Measurements from ENCODE around the gene NT5DC4. TPM values are rescaled to one million over a fixed set of nuclear protein-coding genes. Genes with fewer than 3 reads are reported as not detected.

NT5DC4 gene
- total RNA-seq, 1 donor from 2014 or later = not detected

DNA sequence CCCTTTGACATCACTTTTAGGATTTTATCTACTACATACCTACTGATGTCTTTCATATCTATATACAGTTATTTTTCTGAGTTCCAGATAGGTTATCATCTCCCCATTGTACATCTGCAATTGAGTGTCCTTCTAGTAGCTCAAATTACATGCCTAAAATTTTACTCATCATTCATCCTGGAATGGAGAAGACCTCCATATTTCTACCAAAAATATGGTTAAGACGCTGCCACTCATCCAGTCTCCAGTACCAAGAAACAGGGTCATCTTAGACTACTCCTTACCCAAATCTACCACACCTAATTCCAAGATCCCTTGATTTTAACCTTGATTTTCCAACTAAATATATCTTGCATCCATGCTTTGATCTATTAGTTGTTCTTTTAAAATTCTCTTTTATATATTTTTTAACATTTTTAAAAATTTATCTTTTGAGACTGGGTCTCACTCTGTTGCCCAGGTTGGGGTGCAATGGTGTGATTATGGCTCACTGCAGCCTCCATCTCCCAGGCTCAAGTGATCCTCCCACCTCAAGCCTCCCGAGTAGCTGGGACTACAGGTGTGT lies 52.2 kb downstream of the NT5DC4 start:
- H3K27ac Mint-ChIP-seq = no peak overlapping the region
- intact Hi-C loops (cut with micrococcal nuclease) = loop anchor here (10.0 kb wide), 1 partner anchor 52 kb away; no protein-coding TSS in a partner anchor
- H3K36me3 Mint-ChIP-seq (ENCODE audit: low read depth) = peaks cover 20% of the 10 kb centered on the region
- peaks cover 32% of the 10 kb centered on the region for H3K27me3 Mint-ChIP-seq (ENCODE audit: low read depth)
- peaks cover 16% of the 10 kb centered on the region for H3K9me3 Mint-ChIP-seq
- no peak for DNase-seq (ENCODE audit: low spot score)
- no peak overlapping the region for H3K4me3 Mint-ChIP-seq (ENCODE audit: low read depth)
- peaks cover 26% of the 10 kb centered on the region for H3K4me1 Mint-ChIP-seq (ENCODE audit: low read depth)

DNA sequence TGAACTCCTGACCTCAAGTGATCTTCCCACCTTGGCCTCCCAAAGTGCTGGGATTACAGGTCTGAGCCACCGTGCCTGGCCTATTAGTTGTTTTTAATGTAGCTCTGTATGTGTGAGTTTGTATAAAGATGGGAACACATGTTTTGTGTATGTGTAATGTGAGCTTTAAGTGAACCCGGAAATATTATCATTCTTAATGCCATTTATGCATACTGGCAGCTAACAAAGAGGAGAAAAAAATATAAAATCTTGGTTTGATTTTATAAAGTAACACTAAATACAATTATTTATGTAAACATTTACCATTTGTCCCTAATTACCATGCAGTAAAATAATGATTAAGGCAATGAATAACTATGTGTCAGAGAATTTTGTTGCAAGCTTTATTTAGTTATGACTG lies 52.7 kb downstream of the NT5DC4 start:
- DNase-seq (ENCODE audit: low spot score) = no peak
- Mint-ChIP-seq H3K9me3 (peaks cover 12% of the 10 kb centered on the region), H3K4me1 (ENCODE audit: low read depth) (peaks cover 22% of the 10 kb centered on the region), H3K4me3 (ENCODE audit: low read depth) (no peak overlapping the region), H3K27me3 (ENCODE audit: low read depth) (peaks cover 35% of the 10 kb centered on the region), H3K36me3 (ENCODE audit: low read depth) (peaks cover 20% of the 10 kb centered on the region), H3K27ac (no peak overlapping the region)
- intact Hi-C loops (cut with micrococcal nuclease) = loop anchor here (10.0 kb wide), 1 partner anchor 51 kb away; no protein-coding TSS in a partner anchor

DNA sequence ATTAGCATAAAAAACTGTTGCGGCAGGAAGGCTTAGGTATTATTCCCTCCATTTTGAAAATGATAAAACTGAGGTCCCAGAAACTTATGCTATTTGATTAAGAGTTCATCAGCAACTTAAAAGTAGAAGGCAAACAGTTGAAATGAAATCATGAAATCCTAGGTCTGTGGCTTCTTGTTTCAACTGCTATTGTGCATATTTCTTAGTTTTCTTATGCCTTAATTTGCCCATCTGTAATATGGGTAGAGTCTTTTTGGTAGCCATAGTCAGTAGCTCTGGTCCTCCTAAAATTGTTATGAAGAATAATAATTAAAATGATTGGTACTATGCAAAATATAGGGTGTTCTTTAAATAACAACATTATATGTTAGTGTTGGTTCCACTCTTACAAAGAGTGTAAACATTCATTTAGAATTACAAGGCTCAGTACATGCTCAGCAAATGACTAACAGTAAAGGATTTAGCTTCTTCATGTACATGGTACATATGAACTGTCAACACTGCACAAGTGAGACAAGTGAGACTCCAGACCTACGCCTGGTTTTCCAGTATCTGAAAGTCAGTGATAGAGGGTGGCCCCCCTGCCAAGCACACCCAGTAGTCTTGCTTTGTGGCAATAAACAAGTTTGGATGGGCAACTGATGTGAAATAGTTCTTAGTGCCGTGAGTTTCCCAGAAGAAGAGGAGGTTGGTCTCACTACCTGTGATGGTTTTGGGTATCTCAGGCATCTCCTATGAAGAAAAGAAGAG lies 53.9 kb downstream of the NT5DC4 start:
- Mint-ChIP-seq H3K27ac (peak overlapping the region; percentile 46), H3K4me1 (ENCODE audit: low read depth) (peaks cover 18% of the 10 kb centered on the region), H3K27me3 (ENCODE audit: low read depth) (peaks cover 44% of the 10 kb centered on the region), H3K4me3 (ENCODE audit: low read depth) (no peak overlapping the region), H3K36me3 (ENCODE audit: low read depth) (peaks cover 20% of the 10 kb centered on the region), H3K9me3 (peaks cover 12% of the 10 kb centered on the region)
- intact Hi-C loops (cut with micrococcal nuclease) = loop anchor here (10.0 kb wide), 1 partner anchor 50 kb away; no protein-coding TSS in a partner anchor
- no peak for DNase-seq (ENCODE audit: low spot score)

DNA sequence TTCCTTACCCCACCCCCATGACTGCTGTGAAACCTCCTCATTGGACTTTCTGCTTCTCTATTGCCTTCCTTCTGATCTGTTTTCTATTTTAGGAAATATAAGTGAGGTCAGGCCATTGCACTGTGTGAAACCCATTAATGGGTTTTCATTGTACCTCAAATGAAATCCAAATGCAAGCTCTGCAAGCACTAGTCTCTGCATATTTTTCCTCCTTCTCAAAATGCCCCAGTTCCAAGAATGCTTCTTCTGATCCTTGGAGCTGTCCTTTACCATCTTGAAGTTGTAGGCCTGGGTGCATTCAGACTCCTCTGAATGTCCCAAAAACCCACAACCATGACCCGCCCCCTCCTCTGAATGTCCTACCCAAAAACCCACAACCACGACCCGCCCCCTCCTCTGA lies 55.3 kb downstream of the NT5DC4 start:
- Mint-ChIP-seq H3K27me3 (ENCODE audit: low read depth) (peaks cover 47% of the 10 kb centered on the region), H3K4me3 (ENCODE audit: low read depth) (no peak overlapping the region), H3K4me1 (ENCODE audit: low read depth) (peaks cover 18% of the 10 kb centered on the region), H3K27ac (no peak overlapping the region), H3K9me3 (peaks cover 12% of the 10 kb centered on the region), H3K36me3 (ENCODE audit: low read depth) (peaks cover 20% of the 10 kb centered on the region)
- no peak for DNase-seq (ENCODE audit: low spot score)
- intact Hi-C loops (cut with micrococcal nuclease) = loop anchor here (10.0 kb wide), 1 partner anchor 49 kb away; no protein-coding TSS in a partner anchor

DNA sequence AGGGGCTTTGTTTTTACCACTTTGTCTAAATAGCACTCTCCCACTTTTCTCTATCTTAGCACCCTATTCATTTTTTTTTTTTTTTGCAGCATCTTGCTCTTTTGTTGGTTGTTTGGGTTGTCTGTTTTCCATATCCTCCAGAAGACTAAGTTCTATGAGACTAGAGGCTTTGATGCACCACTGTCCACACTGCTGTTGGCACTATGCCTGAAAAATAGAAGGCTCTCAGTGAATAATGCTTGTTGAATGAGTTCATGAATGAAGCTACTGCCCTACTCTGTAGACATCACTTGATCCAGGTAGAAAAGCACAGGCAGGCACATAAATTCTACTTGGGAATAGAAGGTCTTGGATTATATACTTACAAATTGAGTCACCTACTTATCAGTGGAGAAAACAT lies 56.2 kb downstream of the NT5DC4 start:
- Mint-ChIP-seq H3K36me3 (ENCODE audit: low read depth) (peaks cover 20% of the 10 kb centered on the region), H3K27ac (peak overlapping the region; percentile 85), H3K27me3 (ENCODE audit: low read depth) (peaks cover 47% of the 10 kb centered on the region), H3K4me3 (ENCODE audit: low read depth) (no peak overlapping the region), H3K4me1 (ENCODE audit: low read depth) (peaks cover 18% of the 10 kb centered on the region), H3K9me3 (peaks cover 12% of the 10 kb centered on the region)
- intact Hi-C loops (cut with micrococcal nuclease) = loop anchor here (10.0 kb wide), 1 partner anchor 48 kb away; no protein-coding TSS in a partner anchor
- no peak for DNase-seq (ENCODE audit: low spot score)

DNA sequence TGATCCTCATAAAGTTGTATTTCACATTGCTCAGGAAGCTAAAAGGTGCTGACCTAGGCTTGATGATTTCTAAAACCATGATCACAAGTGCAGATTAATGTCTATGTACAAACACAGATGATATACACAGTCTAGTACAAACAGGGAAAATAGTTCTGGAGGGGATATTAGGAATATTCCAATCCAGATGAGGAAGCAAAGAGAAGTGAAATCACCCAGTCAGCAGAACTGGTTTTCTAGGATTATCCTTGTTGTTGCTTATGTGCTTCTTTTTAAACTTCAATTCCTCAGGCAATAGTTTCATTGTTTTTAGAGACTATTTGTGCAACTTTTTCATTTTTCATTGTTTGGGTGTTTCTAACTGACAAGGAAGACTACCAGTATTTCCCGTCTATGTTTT lies 58.8 kb downstream of the NT5DC4 start:
- DNase-seq (ENCODE audit: low spot score) = no peak
- Mint-ChIP-seq H3K4me1 (ENCODE audit: low read depth) (peaks cover 31% of the 10 kb centered on the region), H3K27ac (no peak overlapping the region), H3K36me3 (ENCODE audit: low read depth) (peaks cover 17% of the 10 kb centered on the region), H3K4me3 (ENCODE audit: low read depth) (no peak overlapping the region), H3K9me3 (peaks cover 12% of the 10 kb centered on the region), H3K27me3 (ENCODE audit: low read depth) (peaks cover 42% of the 10 kb centered on the region)
- intact Hi-C loops (cut with micrococcal nuclease) = loop anchor here (10.0 kb wide), 1 partner anchor 45 kb away; no protein-coding TSS in a partner anchor

DNA sequence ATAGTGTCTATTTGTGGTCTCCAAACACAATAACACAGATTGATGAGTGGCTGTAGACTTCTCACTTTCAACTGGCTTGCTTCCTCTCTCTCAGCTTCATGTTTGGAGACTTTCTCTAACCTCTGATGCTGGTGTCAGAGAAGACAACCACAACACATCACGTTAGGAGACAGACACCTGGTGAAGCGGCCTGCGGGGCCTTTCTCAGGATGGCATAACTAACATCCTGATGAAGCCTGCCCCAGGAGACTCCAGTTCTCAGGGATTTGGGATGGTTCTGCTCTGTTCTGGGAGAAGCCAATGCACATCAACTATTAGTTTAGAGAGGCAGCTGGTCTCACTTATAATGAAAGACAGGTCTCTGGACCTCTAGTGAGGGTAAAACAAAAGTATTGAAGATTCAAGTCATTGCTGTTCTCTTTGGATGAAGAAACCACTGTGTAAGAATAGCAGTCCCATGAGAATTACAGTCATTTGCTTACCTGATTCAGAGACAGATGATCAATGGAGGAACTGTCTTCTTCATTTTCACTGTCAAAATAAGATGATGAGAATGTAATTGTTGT lies 61.5 kb downstream of the NT5DC4 start:
- intact Hi-C loops (cut with micrococcal nuclease) = no loop called here
- peaks cover 2% of the 10 kb centered on the region for H3K9me3 Mint-ChIP-seq
- H3K36me3 Mint-ChIP-seq (ENCODE audit: low read depth) = peaks cover 7% of the 10 kb centered on the region
- peaks cover 33% of the 10 kb centered on the region for H3K27me3 Mint-ChIP-seq (ENCODE audit: low read depth)
- H3K4me3 Mint-ChIP-seq (ENCODE audit: low read depth) = no peak overlapping the region
- peaks cover 21% of the 10 kb centered on the region for H3K4me1 Mint-ChIP-seq (ENCODE audit: low read depth)
- DNase-seq (ENCODE audit: low spot score) = no peak
- H3K27ac Mint-ChIP-seq = no peak overlapping the region

DNA sequence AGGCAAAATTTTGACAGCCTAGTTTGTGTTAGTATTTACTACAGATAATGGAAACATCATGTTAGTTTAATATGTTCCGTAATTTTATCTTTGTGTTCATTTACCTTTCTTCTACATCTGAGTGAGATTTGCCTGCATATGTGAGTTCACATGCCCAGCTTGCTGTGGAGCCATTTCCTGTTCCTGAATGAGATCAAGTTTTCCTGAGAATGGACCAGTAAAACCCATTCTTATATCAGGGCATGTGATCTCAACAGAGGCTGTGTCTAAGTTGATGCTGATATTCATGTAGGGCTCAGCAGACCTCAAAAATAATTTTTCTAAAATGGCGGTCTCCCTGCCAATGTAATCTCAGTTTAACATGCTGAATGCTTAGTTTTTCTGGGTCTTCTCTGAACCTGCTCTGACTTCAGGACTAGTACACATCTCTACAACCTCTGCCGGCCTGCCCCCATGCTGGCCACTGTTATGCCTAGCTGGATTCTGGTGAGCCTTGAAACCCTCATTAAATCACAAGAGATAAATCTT lies 62.4 kb downstream of the NT5DC4 start:
- Mint-ChIP-seq H3K36me3 (ENCODE audit: low read depth) (no peaks in the 10 kb centered on the region), H3K4me3 (ENCODE audit: low read depth) (peak overlapping the region; percentile 51), H3K4me1 (ENCODE audit: low read depth) (peaks cover 19% of the 10 kb centered on the region), H3K27ac (no peak overlapping the region), H3K9me3 (no peaks in the 10 kb centered on the region), H3K27me3 (ENCODE audit: low read depth) (peaks cover 24% of the 10 kb centered on the region)
- no peak for DNase-seq (ENCODE audit: low spot score)
- intact Hi-C loops (cut with micrococcal nuclease) = no loop called here

DNA sequence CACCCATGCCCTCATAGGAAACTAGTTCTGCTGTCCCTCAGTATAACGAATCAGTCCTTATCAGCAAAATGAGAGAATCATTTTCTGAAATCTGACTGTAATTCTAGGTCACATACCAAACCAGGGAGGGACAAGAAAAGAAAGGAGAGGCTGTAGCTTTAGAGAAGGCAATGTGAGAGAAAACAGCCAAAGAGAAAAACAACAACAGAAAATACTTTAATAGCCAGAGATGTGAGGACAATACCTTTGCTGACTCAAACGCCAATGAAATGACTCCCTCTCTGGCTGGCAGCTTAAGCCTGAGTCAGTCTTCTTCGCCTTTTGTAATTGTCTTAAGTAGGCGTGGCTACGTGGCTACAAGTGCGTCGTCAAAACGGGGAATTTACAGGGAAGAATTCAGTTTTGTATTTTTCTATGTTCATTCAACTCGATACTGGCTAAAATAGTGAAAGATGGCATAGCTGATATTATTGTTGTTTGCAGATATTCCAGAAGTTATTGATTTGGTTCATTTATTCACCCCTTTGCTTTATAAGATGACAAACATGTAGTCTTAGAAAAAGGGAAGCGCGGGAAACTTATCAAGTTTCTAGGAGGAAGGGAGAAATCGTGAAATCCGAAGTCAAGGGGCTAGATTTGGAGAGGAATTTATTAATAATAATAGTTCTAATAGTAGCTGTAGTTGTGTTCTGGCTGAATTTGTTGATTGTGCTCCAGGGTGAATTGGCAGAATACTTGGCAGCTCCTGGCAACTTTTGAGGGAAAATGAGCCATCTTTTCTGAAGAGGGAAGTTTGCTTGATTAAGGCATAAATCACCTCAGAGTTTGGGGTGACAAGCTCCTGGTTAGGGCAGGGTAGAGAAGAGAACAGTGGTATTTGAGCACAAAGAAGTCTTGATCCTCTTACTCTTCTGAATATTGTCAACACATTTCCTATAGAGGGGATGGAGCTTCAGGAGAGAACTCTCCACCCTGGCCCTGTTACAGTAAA lies 63.7 kb downstream of the NT5DC4 start, which contains the start of gene IL1A:
Gene IL1A, minus strand, starts transcription at position 295 of the 991 bp plus-strand sequence. CDS start 723 bp downstream, outside the sequence.
- H3K4me1 Mint-ChIP-seq (ENCODE audit: low read depth) = peaks cover 19% of the 10 kb centered on the region
- DNase-seq (ENCODE audit: low spot score) = no peak
- peak within 1 kb of the TSS; percentile 51 for H3K4me3 Mint-ChIP-seq (ENCODE audit: low read depth)
- intact Hi-C loops (cut with micrococcal nuclease) = no loop called here
- H3K9me3 Mint-ChIP-seq = no peaks in the 10 kb centered on the region
- peak within 1 kb of the TSS; percentile 5 for H3K27ac Mint-ChIP-seq
- H3K27me3 Mint-ChIP-seq (ENCODE audit: low read depth) = peaks cover 16% of the 10 kb centered on the region
- H3K36me3 Mint-ChIP-seq (ENCODE audit: low read depth) = no peaks in the 10 kb centered on the region

DNA sequence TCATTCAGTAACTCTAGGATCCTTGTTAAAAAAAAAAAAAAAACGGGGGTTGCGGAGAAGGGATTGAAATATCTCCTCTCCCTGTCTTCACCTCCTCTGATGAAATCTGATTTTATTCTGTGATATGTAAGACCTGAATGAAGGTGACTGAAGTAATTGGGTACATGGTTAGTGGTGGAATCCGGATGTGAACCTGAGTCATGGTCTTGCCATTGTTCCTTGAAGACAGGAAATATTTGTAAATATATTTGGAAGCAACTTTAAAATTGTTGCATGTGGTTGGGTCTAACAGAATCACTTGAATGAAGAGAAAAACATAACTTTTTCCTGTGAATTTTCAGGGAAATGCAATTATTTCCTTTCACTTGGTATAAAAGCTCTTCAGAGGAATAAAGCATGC lies 66.5 kb downstream of the NT5DC4 start:
- Mint-ChIP-seq H3K27ac (no peak overlapping the region), H3K4me1 (ENCODE audit: low read depth) (peaks cover 19% of the 10 kb centered on the region), H3K4me3 (ENCODE audit: low read depth) (no peak overlapping the region), H3K9me3 (no peaks in the 10 kb centered on the region), H3K27me3 (ENCODE audit: low read depth) (peaks cover 8% of the 10 kb centered on the region), H3K36me3 (ENCODE audit: low read depth) (no peaks in the 10 kb centered on the region)
- DNase-seq (ENCODE audit: low spot score) = no peak
- intact Hi-C loops (cut with micrococcal nuclease) = no loop called here

DNA sequence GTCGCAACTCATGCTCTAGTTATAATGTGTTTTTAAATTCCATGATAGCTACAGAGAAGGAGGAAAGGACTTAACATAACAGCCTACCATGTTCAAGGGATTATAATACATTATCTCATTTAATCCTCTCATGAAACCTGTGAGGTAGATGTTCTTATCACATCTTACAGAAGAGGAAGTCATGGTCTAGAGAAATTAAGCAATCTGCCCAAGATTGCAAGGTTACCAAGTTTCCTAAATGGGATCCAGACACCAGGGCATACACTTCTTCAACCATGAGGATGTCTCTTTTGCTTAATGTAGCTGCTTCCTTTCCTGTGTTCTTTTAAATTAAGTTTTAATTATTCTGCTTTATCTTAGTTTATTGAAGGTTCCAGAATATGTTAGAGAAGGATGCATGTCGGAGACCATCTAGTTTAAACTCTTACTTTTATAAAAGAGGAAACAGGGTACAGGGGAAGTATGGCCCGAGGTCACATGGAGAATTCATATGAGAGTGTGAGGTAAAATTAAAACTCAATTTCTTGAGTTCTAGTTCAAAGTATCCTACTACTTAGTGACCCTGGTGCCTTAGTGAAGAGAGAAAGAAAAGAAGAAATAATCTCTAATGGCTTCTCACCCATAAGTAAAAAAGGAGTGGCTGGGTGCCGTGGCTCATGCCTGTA lies 67.0 kb downstream of the NT5DC4 start:
- peaks cover 8% of the 10 kb centered on the region for H3K27me3 Mint-ChIP-seq (ENCODE audit: low read depth)

More for the DNA sequence above, 67.0 kb downstream of the NT5DC4 start:
- Mint-ChIP-seq H3K4me3 (ENCODE audit: low read depth) (no peak overlapping the region), H3K4me1 (ENCODE audit: low read depth) (peaks cover 20% of the 10 kb centered on the region), H3K9me3 (no peaks in the 10 kb centered on the region), H3K36me3 (ENCODE audit: low read depth) (peaks cover 1% of the 10 kb centered on the region), H3K27ac (no peak overlapping the region)
- intact Hi-C loops (cut with micrococcal nuclease) = no loop called here
- no peak for DNase-seq (ENCODE audit: low spot score)
